Subcutaneous abdominal adipose tissue (tissue), 5 donors: ENCODE data around the gene AARS2.
"Not testable (repeated sequence)": the region's sequence is repeated elsewhere in the genome, so short reads cannot be mapped to it uniquely, and the experiment has no call there.

Source experiments
- H3K27ac ChIP-seq: one replicate; pipeline ENCODE4 v1.7.0; 2013; ENCODE audit warnings: low read depth, mild to moderate bottlenecking, inconsistent platforms, low read length, moderate library complexity
- H3K27me3 ChIP-seq, 5 donors: one replicate each; pipeline ENCODE4 v1.7.0; 2013; ENCODE audit warnings: low read length in 5 of 5, inconsistent platforms in 1 of 5; ENCODE audit not compliant: control insufficient read depth in 5 of 5, insufficient read depth in 4 of 5
- H3K36me3 ChIP-seq, 5 donors: one replicate each; pipeline ENCODE4 v1.7.0; 2013; ENCODE audit warnings: low read length in 5 of 5; ENCODE audit not compliant: control insufficient read depth in 5 of 5, insufficient read depth in 5 of 5
- H3K4me1 ChIP-seq, 5 donors: one replicate each; pipeline ENCODE4 v1.7.0; 2013; ENCODE audit warnings: low read length in 5 of 5, mild to moderate bottlenecking in 3 of 5, moderate library complexity in 1 of 5; ENCODE audit not compliant: control insufficient read depth in 5 of 5, insufficient read depth in 5 of 5
- H3K4me3 ChIP-seq, 5 donors: one replicate each; pipeline ENCODE4 v1.7.0; 2013; ENCODE audit warnings: low read length in 5 of 5, low read depth in 1 of 5
- H3K9ac ChIP-seq, 5 donors: one replicate each; pipeline ENCODE4 v1.7.0; 2013; ENCODE audit warnings: low read length in 5 of 5, mild to moderate bottlenecking in 4 of 5, moderate library complexity in 3 of 5
- H3K9me3 ChIP-seq, 5 donors: one replicate each; pipeline ENCODE4 v1.7.0; 2013; ENCODE audit warnings: low read length in 5 of 5; ENCODE audit not compliant: control insufficient read depth in 5 of 5
- donor health status: healthy.
- donor health status: healthy.
- donor health status: healthy.
- donor health status: healthy.
- donor health status: healthy.

Gene AARS2

GRCh38 chr6:44332585-44332984 is 19.4 kb upstream of the AARS2 start:
- no peaks in the 10 kb centered on the region for H3K36me3 ChIP-seq
- peaks cover 0 to 15% (median 10%) of the 10 kb centered on the region in 5 donors for H3K27me3 ChIP-seq
- peaks cover 0 to 2% (median 0%) of the 10 kb centered on the region in 5 donors for H3K4me1 ChIP-seq
- H3K4me3 ChIP-seq = no peak overlapping the region
- no peak overlapping the region for H3K27ac ChIP-seq
- H3K9me3 ChIP-seq = no peaks in the 10 kb centered on the region
- no peak overlapping the region for H3K9ac ChIP-seq

- Histone ChIP-seq H3K4me3 (no peak overlapping the region), H3K9me3 (no peaks in the 10 kb centered on the region), H3K9ac (no peak overlapping the region), H3K27me3 (peaks cover 0 to 14% (median 10%) of the 10 kb centered on the region in 5 donors), H3K4me1 (peaks cover 0 to 2% (median 0%) of the 10 kb centered on the region in 5 donors), H3K36me3 (no peaks in the 10 kb centered on the region), H3K27ac (no peak overlapping the region)
Measured at GRCh38 chr6:44329858-44330257, 16.7 kb upstream of the AARS2 start.

GRCh38 chr6:44328203-44328602 is 15.1 kb upstream of the AARS2 start:
- H3K4me3 ChIP-seq, H3K9me3 ChIP-seq, H3K9ac ChIP-seq, H3K4me1 ChIP-seq, H3K36me3 ChIP-seq, H3K27ac ChIP-seq: not testable (repeated sequence)
- H3K27me3 ChIP-seq = peaks cover 0 to 14% (median 10%) of the 10 kb centered on the region in 5 donors

DNA sequence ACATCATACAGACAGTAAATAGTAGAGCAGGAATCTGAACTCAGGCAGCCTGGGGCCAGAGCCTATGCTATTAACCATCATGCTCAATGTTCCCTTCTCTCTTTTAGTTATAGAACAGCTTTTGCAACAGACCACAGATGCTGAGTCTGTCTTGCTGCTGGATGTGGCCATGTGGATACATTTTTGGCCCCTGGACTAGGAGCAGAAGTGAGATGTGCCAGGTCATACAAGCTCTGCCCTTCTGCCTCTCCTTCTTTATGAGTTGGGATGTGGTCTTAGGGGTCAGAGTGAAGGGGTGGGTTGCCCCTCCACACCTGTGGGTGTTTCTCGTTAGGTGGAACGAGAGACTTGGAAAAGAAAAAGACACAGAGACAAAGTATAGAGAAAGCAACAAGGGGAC is 14.6 kb upstream of the AARS2 start:
- H3K4me3 ChIP-seq = no peak overlapping the region
- no peaks in the 10 kb centered on the region for H3K36me3 ChIP-seq
- peaks cover 0 to 14% (median 10%) of the 10 kb centered on the region in 5 donors for H3K27me3 ChIP-seq
- H3K9ac ChIP-seq = no peak overlapping the region
- H3K27ac ChIP-seq = no peak overlapping the region
- H3K4me1 ChIP-seq = peaks cover 0 to 2% (median 0%) of the 10 kb centered on the region in 5 donors
- H3K9me3 ChIP-seq = no peaks in the 10 kb centered on the region

DNA sequence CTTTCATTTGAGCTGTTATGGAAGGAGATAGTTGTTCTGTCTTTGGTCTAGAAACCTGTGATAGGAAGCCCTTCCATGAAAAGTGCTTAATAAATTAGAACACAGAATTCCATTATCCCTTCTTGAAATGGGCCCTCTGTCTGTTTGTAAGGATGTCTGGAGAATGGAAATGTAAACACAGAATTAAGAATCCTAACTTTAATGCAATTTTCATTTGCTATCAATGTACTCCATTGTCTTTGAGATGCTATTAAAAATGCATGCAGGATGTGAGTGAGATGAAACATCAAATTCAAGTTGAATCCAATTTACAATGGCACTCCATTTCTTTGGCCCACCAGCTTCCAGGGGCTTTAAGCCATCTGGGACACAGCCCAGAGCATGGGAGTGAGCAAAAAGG is 13.9 kb upstream of the AARS2 start:
- no peak overlapping the region for H3K4me3 ChIP-seq
- H3K36me3 ChIP-seq = no peaks in the 10 kb centered on the region
- no peak overlapping the region for H3K27ac ChIP-seq
- no peak overlapping the region for H3K9ac ChIP-seq
- no peaks in the 10 kb centered on the region for H3K4me1 ChIP-seq
- H3K27me3 ChIP-seq = peaks cover 0 to 14% (median 10%) of the 10 kb centered on the region in 5 donors
- H3K9me3 ChIP-seq = no peaks in the 10 kb centered on the region

- Histone ChIP-seq H3K27me3 (peaks cover 0 to 10% (median 6%) of the 10 kb centered on the region in 5 donors), H3K4me1 (no peaks in the 10 kb centered on the region), H3K9ac (no peak overlapping the region)
Measured at GRCh38 chr6:44321210-44321609, 8.1 kb upstream of the AARS2 start.

GRCh38 chr6:44317136-44317631 is 4.0 kb upstream of the AARS2 start:
- H3K4me1 ChIP-seq = peaks cover 2 to 18% (median 8%) of the 10 kb centered on the region in 5 donors
- not testable (repeated sequence) for H3K36me3 ChIP-seq, H3K4me3 ChIP-seq, H3K9me3 ChIP-seq, H3K9ac ChIP-seq, H3K27ac ChIP-seq
- H3K27me3 ChIP-seq = peaks cover 0 to 10% (median 6%) of the 10 kb centered on the region in 5 donors

More at GRCh38 chr6:44321210-44321609, 8.1 kb upstream of the AARS2 start:
- Histone ChIP-seq H3K4me3 (no peak overlapping the region), H3K27ac (no peak overlapping the region), H3K9me3 (no peaks in the 10 kb centered on the region), H3K36me3 (no peaks in the 10 kb centered on the region)

DNA sequence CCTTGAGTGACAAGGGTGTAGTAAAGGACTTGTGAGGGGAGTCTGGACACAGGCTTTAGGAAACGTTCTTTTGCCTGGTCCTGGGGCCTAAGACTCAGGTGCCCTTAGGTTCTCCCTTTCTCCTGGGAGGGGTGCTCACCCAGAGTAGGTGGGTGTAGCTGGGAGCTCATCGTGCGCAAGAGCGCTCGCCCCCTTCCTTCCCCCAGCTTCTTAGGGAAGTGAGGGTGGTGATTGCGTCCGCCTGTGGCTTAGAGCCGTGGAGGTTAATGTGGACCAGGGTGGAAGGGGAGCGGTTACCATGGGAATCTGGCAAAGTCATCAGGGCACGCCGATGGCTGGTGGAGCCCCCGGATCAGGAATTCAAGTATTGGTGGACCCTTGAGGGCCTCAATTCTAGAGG is 3.3 kb upstream of the AARS2 start:
- Histone ChIP-seq H3K27ac (no peak overlapping the region), H3K27me3 (peaks cover 0 to 10% (median 6%) of the 10 kb centered on the region in 5 donors), H3K4me1 (peaks cover 2 to 24% (median 12%) of the 10 kb centered on the region in 5 donors), H3K9me3 (no peaks in the 10 kb centered on the region), H3K4me3 (no peak overlapping the region), H3K36me3 (peaks cover 0 to 1% (median 0%) of the 10 kb centered on the region in 5 donors), H3K9ac (no peak overlapping the region)

GRCh38 chr6:44315951-44316350 is 2.8 kb upstream of the AARS2 start:
- Histone ChIP-seq H3K36me3 (peaks cover 0 to 7% (median 5%) of the 10 kb centered on the region in 5 donors), H3K27me3 (peaks cover 0 to 10% (median 6%) of the 10 kb centered on the region in 5 donors), H3K9ac (no peak overlapping the region), H3K4me3 (no peak overlapping the region), H3K4me1 (peaks cover 2 to 24% (median 12%) of the 10 kb centered on the region in 5 donors), H3K27ac (no peak overlapping the region), H3K9me3 (no peaks in the 10 kb centered on the region)

DNA sequence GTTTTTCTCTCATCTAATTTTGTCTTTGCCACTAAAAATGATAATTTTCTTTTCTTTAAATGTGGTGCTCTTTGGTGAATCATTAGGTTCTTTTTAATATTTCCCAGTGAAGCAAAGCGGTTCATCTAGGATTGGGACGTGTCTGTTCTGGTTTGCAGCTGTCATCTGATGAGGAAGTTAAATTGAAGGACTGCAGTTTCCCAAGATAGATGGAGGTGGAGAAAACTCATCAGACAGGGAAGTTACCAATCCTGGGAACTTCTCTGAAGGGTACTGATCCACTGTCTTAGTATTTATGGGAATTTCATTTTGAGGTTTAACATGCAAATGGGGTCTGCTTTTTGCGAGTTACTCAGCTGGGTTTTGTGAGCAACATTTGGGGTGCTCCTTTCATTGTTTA is 2.4 kb upstream of the AARS2 start:
- H3K36me3 ChIP-seq = peaks cover 3 to 11% (median 9%) of the 10 kb centered on the region in 5 donors
- peaks cover 2 to 24% (median 12%) of the 10 kb centered on the region in 5 donors for H3K4me1 ChIP-seq
- H3K27ac ChIP-seq = no peak overlapping the region
- H3K9me3 ChIP-seq = no peaks in the 10 kb centered on the region
- H3K4me3 ChIP-seq = no peak overlapping the region
- H3K9ac ChIP-seq = no peak overlapping the region
- peaks cover 0 to 10% (median 6%) of the 10 kb centered on the region in 5 donors for H3K27me3 ChIP-seq
